Mammary epithelial cell (primary cell): ENCODE data around the gene ZDHHC12.

Experiments
- EZH2 ChIP-seq: IDR thresholded peaks from 2 replicates; pipeline ENCODE4 v1.6.1; 2012; ENCODE audit warnings: low read length, inconsistent platforms, borderline replicate concordance
- TF ChIP-seq, protein P1 (sequence below), 2 donors: IDR thresholded peaks in 1 of 2; conservative IDR thresholded peaks in 1 of 2; 2 replicates each; pipeline ENCODE4 v1.5.1; 2011 to 2012; ENCODE audit warnings: inconsistent platforms in 2 of 2, low read length in 2 of 2, mild to moderate bottlenecking in 2 of 2, control low read depth in 1 of 2, low read depth in 1 of 2; ENCODE audit not compliant: insufficient read depth in 1 of 2; ENCODE audit errors: extremely low read depth in 1 of 2

GRCh38 chr9:128690684-128691034 is 33.3 kb downstream of the ZDHHC12 start:
- TF ChIP-seq EZH2, result no peak
- TF ChIP-seq, protein P1, sequence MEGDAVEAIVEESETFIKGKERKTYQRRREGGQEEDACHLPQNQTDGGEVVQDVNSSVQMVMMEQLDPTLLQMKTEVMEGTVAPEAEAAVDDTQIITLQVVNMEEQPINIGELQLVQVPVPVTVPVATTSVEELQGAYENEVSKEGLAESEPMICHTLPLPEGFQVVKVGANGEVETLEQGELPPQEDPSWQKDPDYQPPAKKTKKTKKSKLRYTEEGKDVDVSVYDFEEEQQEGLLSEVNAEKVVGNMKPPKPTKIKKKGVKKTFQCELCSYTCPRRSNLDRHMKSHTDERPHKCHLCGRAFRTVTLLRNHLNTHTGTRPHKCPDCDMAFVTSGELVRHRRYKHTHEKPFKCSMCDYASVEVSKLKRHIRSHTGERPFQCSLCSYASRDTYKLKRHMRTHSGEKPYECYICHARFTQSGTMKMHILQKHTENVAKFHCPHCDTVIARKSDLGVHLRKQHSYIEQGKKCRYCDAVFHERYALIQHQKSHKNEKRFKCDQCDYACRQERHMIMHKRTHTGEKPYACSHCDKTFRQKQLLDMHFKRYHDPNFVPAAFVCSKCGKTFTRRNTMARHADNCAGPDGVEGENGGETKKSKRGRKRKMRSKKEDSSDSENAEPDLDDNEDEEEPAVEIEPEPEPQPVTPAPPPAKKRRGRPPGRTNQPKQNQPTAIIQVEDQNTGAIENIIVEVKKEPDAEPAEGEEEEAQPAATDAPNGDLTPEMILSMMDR (conservative IDR thresholded peaks at IDR 0.05 in 1 of 2, IDR thresholded peaks at IDR 0.05 in 1 of 2; ENCODE audit: extremely low read depth in 1 of 2, insufficient read depth in 1 of 2, low read depth in 1 of 2, low read length in 2 of 2), result no peak
